HG03095 (cell line): ENCODE results near the gene STK40.

Experiments used
- ATAC-seq: cut with Tn5 transposase; IDR thresholded peaks from one replicate; pipeline ENCODE4 v1.9.1; 2021; ENCODE audit warnings: moderate library complexity; ENCODE audit not compliant: unreplicated experiment

STK40 gene

GRCh38 chr1:36377791-36378492 is 7.8 kb downstream of the STK40 start:
- no peak for ATAC-seq

- ATAC-seq = no peak
These were observed 13.1 kb downstream of the STK40 start for GRCh38 chr1:36372617-36373016.

GRCh38 chr1:36369061-36369861 is 16.5 kb downstream of the STK40 start:
- ATAC-seq = no peak

DNA sequence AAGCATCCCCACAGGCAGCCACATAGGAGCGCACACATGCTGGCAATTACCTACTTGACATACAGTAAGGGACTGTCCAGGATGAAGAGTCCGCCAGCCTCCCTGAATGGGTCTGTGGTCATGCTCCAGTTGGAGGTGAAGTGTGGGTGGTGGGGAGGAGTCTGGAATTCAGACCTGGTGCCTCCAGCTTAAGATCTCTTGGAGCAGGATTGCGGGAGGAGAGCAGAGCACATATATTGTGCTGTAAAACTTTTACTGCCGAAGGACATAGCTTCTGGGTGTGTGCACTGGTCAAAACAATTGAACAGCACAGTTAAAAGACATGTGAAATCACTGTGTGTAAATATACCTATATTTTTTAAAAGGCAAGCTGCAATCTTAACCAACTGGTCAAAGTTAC is 17.9 kb downstream of the STK40 start:
- no peak for ATAC-seq

GRCh38 chr1:36367066-36367465 is 18.7 kb downstream of the STK40 start:
- no peak for ATAC-seq

GRCh38 chr1:36366091-36366661 is 19.5 kb downstream of the STK40 start:
- ATAC-seq = no peak

- no peak for ATAC-seq
These were observed 20.3 kb downstream of the STK40 start for GRCh38 chr1:36365381-36365780.

DNA sequence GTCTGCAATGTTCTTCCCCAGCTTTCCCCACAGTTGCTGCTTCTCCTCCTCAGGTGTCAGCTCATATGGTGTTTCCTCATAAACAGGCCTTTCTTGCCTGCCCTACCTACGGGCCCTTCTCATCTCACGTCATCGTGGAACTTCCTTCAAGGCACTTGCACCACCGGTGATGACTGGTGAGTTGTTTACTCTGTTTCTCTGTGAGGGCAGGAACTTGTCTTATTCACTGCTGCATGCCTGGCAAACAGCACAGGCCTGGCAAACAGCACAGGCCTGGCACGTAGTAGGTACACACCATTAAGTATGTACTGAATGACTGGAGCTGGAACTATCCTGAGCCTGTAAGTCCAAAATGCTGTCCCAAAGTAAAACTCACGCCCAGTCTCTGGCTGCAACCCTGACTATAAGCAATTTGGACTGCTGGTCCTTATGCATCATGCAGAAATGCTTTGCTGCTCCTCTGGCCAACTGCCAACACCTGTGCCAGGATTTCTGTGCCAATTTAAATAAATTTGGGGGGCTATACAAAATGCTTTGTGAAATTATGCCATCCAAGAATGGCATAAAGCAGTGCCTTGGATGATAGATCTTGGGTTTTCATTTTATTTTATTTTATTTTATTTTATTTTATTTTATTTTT is 25.7 kb downstream of the STK40 start:
- no peak for ATAC-seq

- ATAC-seq = no peak
These were observed 26.3 kb downstream of the STK40 start for GRCh38 chr1:36359383-36359782.

DNA sequence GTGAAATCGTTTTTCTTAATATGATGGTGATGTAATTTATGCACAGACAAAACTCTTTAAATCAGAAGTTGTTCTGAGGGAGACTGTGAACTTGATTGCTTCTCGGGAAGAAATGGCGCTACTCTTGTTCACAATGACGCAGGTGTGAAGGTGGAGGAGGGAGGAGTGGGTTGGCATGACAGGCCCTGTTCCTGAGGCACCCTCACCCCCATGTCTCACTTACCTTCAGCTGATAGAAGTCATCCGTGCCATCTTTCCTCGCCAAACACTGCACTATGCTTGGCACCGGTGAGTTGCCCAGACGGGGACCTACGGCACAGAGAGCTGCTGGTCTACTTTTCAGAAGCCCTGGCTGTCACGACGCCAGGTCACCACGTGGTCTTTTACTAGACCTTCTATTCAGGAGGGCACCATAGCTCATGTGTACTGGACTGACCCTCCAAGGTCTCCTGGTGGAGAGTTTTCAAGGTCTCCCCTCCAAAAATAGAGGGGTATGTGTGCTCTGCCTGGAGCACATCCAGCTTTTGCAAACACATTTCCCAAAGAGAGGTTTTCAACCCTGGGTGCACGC is 27.1 kb downstream of the STK40 start:
- ATAC-seq = no peak

- no peak for ATAC-seq
These were observed 29.9 kb downstream of the STK40 start for GRCh38 chr1:36355811-36356210.

DNA sequence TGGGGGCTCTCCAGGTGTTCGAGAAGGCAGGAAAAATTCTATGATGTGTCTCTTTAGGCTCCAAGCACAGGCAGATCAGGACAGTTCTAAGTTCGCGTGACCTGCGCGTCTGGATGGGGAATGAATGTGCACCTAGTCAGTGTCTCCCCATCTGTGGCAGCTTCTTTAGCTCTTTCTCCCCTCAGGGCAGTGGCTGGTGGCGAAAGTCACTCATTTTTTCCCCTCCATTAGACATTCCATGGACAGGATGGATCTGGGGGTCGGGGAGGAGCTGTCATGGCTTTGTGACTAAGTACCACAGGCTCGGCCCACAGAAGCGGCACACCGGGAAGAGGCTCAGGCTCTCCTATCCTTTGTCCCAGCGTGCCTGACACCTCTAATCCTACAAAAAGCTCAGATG is 31.2 kb downstream of the STK40 start:
- ATAC-seq = no peak

- no peak for ATAC-seq
These were observed 32.5 kb downstream of the STK40 start for GRCh38 chr1:36352910-36353878.

GRCh38 chr1:36352125-36352909 is 33.4 kb downstream of the STK40 start:
- no peak for ATAC-seq

DNA sequence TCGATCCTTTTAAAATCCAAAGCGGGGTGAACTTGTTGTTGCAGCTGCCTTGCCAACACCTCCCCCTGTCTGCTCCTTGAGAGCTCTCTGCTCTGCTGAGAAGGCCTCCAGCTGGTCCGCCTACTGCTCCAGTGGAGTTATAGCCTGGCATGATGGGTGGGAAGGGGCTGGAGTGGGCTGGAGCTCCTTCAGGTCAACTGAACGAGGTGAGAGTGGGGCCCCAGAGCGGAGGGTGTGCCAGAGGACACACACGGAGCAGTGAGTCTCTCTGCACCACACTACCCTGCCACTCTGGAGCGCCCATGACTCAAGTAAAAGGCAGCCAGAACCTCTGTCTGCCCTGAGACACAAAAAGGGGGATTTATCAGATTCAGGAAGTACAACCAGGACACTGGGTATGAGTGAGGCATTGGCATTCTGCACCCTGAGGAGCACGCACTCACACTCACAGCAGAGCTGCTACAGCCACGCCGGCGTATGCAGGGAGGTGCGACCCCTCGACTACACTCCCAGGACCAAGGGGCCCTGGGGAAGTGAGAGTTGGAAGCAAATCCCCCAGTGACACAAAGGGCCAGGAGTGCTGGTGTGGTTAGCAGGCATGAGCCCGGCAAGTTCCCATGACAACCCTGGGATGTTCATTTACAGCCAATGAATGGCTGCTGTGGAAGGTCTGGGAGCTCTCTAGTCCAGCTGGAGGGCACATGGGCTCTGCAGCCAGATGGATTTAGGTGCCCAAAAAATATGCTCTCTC is 34.3 kb downstream of the STK40 start:
- no peak for ATAC-seq

GRCh38 chr1:36350659-36351226 is 35.0 kb downstream of the STK40 start:
- ATAC-seq = no peak

- no peak for ATAC-seq
These were observed 35.9 kb downstream of the STK40 start for GRCh38 chr1:36349839-36350238.

DNA sequence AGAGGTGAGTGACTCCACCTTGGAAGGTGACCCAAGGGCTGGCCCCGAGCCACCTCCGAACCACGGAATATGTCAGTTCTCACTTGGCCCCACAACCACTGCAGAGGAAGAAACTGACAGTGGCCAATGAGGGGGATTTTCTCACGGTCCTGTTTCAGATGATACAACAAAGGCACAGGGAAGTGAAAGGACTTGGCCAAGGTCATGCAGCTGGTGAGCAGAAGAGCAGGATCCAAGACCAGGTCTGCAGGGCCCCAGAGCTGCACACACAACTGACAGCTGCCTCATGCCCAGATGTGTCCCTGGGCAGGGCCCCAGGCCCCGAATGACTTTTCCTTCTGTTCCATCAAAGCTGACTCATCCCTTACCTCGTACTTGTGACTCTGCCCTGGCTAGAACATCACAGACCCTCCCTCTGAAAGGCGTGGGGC is 36.5 kb downstream of the STK40 start:
- ATAC-seq = peak; percentile 72
